ENCODE measurements around the gene JAG1.

JAG1 gene

GRCh38 chr20:10696650-10697049 is 22.9 kb upstream of the JAG1 start:
- no peak for DNase-seq

- no peak for DNase-seq
Observed at GRCh38 chr20:10689385-10689784, 15.6 kb upstream of the JAG1 start.

- DNase-seq: no peak
Observed at GRCh38 chr20:10687895-10688294, 14.1 kb upstream of the JAG1 start.

- DNase-seq: no peak
Observed at GRCh38 chr20:10686356-10687133, 12.7 kb upstream of the JAG1 start.

- no peak for DNase-seq
Observed at GRCh38 chr20:10683537-10683936, 9.7 kb upstream of the JAG1 start.

- DNase-seq: no peak
Observed at GRCh38 chr20:10682939-10683338, 9.1 kb upstream of the JAG1 start.

GRCh38 chr20:10681494-10681893 is 7.7 kb upstream of the JAG1 start:
- no peak for DNase-seq

GRCh38 chr20:10680571-10680970 is 6.8 kb upstream of the JAG1 start:
- no peak for DNase-seq

GRCh38 chr20:10679269-10679668 is 5.5 kb upstream of the JAG1 start:
- DNase-seq: no peak

- no peak for DNase-seq
Observed at GRCh38 chr20:10676518-10676917, 2.7 kb upstream of the JAG1 start.

GRCh38 chr20:10675450-10675848 is 1.6 kb upstream of the JAG1 start:
- no peak for DNase-seq

- DNase-seq: peak; percentile 38
Observed at GRCh38 chr20:10674684-10675449, 1.1 kb upstream of the JAG1 start.

- peak; percentile 9 for DNase-seq
Observed at GRCh38 chr20:10673176-10673841, 490 bp downstream of the JAG1 start.

- DNase-seq: peak; percentile 57
Observed at GRCh38 chr20:10672624-10673127, 1.1 kb downstream of the JAG1 start.

GRCh38 chr20:10671919-10672623 is 1.7 kb downstream of the JAG1 start:
- DNase-seq: peak; percentile 22

GRCh38 chr20:10671221-10671918 is 2.4 kb downstream of the JAG1 start:
- peak; percentile 27 for DNase-seq

GRCh38 chr20:10670501-10671220 is 3.1 kb downstream of the JAG1 start:
- no peak for DNase-seq

- no peak for DNase-seq
Observed at GRCh38 chr20:10669843-10670446, 3.9 kb downstream of the JAG1 start.

GRCh38 chr20:10668677-10669368 is 5.0 kb downstream of the JAG1 start:
- DNase-seq: no peak

GRCh38 chr20:10667560-10668167 is 6.1 kb downstream of the JAG1 start:
- DNase-seq: no peak
